BJ (cell line): ENCODE results near the gene RNF212. TPM values are rescaled to one million over a fixed set of nuclear protein-coding genes. Genes with fewer than 3 reads are reported as not detected.

Experiments used
- CTCF ChIA-PET: fragments of 350-600 bp; formaldehyde crosslinking; extraction: SDS; loops from one replicate; lab custom pipeline; 2021; ENCODE audit warnings: antibody characterized with exemption, inconsistent platforms; lab: Yijun Ruan, JAX
- POLR2A ChIA-PET: fragments of 300-600 bp; sonication (Branson Sonifier 250); formaldehyde crosslinking; extraction: SDS; loops from one replicate; lab custom pipeline; 2021; ENCODE audit warnings: antibody characterized with exemption; lab: Charles Lee
- DNase-seq: peaks from one replicate; pipeline ENCODE4 v3.0.0-alpha.2; 2011; ENCODE audit warnings: low read depth
- H3K27me3 ChIP-seq: 2 replicates; pipeline ENCODE4 v1.6.0; 2011; ENCODE audit warnings: low read length; ENCODE audit not compliant: control insufficient read depth, insufficient read depth
- H3K36me3 ChIP-seq: 2 replicates; pipeline ENCODE4 v1.5.1; 2011; ENCODE audit warnings: low read length; ENCODE audit not compliant: control insufficient read depth, insufficient read depth
- H3K4me3 ChIP-seq: 2 replicates; pipeline ENCODE4 v1.5.1; 2011; ENCODE audit warnings: low read depth, mild to moderate bottlenecking, control low read depth, low read length
- polyA plus RNA-seq: library from polyadenylated mRNA; depleted of rRNA; stranded (reverse); fragments of >200 nt; gene quantifications from 2 replicates; pipeline ENCODE4 v1.2.3, GENCODE V29; 2011
- TF ChIP-seq, protein P1 (sequence below): IDR thresholded peaks from 2 replicates; pipeline ENCODE4 v1.5.1; 2011; ENCODE audit warnings: low read depth, mild to moderate bottlenecking, control low read depth, inconsistent platforms, low read length, moderate library complexity; ENCODE audit not compliant: insufficient read depth

Gene RNF212
- polyA plus RNA-seq, 1 experiment, result 2.9 TPM

DNA sequence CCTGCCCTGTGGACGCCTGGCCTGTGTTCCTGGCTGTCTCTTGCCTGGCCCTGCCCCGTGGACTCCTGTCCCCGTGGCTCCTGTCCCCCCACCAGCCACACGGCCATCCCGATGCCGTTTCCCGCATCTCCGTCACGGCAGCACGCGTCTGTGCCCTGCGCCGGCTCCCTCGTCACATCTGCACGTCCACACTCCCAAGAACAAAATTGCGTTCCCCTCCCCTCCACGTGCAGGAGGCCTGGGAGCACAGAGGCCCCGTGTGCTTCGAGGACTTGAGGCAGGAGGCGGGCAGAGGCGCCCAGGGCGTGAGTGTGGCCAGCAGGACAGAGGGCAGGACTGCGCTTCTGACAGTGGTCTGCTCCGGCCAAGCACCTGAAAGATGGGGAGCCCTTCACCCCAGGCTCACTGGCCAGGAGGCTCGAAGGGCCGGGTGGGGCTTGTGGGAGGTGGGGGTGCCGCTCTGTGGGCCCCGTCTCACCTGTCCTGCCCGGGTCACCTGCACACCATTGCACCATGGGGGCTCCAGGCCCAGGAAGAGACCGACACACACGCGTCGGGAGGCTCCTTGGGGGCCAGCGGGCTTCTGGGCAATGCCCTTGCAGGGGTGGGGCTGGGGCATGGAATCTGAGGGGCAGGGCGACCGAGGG lies 84.7 kb downstream of the RNF212 start:
- ChIA-PET POLR2A (no interaction called here), CTCF (no interaction called here)
- Histone ChIP-seq H3K27me3 (no peaks in the 10 kb centered on the region), H3K4me3 (no peak overlapping the region), H3K36me3 (peaks cover 7% of the 10 kb centered on the region)
- TF ChIP-seq, protein P1, sequence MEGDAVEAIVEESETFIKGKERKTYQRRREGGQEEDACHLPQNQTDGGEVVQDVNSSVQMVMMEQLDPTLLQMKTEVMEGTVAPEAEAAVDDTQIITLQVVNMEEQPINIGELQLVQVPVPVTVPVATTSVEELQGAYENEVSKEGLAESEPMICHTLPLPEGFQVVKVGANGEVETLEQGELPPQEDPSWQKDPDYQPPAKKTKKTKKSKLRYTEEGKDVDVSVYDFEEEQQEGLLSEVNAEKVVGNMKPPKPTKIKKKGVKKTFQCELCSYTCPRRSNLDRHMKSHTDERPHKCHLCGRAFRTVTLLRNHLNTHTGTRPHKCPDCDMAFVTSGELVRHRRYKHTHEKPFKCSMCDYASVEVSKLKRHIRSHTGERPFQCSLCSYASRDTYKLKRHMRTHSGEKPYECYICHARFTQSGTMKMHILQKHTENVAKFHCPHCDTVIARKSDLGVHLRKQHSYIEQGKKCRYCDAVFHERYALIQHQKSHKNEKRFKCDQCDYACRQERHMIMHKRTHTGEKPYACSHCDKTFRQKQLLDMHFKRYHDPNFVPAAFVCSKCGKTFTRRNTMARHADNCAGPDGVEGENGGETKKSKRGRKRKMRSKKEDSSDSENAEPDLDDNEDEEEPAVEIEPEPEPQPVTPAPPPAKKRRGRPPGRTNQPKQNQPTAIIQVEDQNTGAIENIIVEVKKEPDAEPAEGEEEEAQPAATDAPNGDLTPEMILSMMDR, result no peak
- DNase-seq, result no peak

DNA sequence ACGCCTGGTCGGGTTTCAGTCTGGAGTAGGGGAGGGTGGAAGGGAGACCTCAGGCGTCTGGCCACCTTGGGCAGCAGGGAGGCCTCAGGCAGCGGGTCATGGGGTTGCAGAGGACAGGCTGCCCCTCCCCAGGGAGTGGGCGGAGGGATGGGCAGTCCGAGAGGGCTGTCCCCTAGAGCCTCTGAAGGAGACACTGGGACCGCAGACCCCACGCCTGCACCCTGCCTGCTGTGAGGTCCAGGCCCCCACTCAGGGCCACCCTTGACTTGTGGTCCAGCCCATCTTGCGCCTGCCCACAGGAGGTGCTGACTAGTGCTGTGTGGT lies 85.5 kb downstream of the RNF212 start:
- TF ChIP-seq, protein P1, result no peak
- H3K27me3 ChIP-seq, result no peaks in the 10 kb centered on the region
- peaks cover 7% of the 10 kb centered on the region for H3K36me3 ChIP-seq
- ChIA-PET CTCF (no interaction called here), POLR2A (no interaction called here)
- H3K4me3 ChIP-seq, result no peak overlapping the region
- DNase-seq, result no peak

DNA sequence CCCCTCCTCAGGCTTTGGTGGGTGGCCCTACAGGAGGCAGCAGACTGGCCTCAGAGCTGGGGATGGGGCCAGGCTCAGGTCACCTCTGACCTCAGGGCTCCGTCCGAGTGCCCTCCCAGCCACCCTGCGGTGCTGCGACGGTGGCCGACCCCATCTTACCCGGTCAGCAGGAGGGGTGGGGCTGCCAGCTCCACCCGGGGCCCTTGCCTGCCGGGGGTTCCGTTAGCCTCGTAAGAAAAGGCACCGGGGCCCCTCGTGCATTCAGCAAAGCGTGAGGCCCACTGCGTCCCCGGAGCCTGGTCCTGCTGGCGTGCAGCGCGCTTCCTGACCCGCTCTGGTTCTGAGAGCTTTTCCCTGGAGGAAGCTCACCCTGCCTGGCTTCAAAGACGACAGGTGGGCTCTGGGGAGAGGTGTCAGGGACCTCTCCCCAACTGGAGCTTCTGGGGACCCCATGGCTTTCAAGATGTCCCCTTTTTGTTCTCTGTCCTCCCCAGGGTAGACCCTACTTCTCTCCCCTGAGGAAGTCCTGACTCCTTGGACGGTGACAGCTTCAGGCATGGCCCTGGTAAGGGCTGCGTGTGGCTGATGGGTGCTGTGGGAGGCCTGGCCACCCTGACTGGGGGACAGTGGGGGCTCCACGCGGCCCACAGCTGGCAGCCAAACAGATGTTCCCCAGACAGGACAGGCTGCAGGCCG lies 86.0 kb downstream of the RNF212 start:
- CTCF ChIA-PET, result no interaction called here
- DNase-seq, result no peak
- Histone ChIP-seq H3K4me3 (no peak overlapping the region), H3K27me3 (no peaks in the 10 kb centered on the region), H3K36me3 (peaks cover 7% of the 10 kb centered on the region)
- TF ChIP-seq, protein P1, result no peak
- POLR2A ChIA-PET, result interaction anchor here (0.6 kb wide), 1 partner anchor 165 kb away, joined by 3 read pairs; no protein-coding TSS in a partner anchor

DNA sequence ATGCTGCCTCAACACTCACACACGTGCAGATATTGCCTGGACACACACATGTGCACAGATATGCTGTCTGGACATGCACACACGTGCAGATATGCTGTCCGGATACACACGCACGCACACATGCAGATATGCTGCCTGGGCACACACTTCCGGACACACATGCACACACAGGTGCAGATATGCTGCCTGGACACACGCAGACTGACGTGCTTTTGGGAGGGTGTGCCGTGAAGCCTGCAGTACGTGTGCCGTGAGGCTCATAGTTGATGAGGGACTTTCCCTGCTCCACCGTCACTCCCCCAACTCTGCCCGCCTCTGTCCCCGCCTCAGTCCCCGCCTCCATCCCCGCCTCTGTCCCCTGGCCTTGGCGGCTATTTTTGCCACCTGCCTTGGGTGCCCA lies 87.2 kb downstream of the RNF212 start:
- H3K27me3 ChIP-seq, result no peaks in the 10 kb centered on the region
- peaks cover 7% of the 10 kb centered on the region for H3K36me3 ChIP-seq
- TF ChIP-seq, protein P1, result no peak
- ChIA-PET CTCF (no interaction called here), POLR2A (no interaction called here)
- DNase-seq, result no peak
- no peak overlapping the region for H3K4me3 ChIP-seq

DNA sequence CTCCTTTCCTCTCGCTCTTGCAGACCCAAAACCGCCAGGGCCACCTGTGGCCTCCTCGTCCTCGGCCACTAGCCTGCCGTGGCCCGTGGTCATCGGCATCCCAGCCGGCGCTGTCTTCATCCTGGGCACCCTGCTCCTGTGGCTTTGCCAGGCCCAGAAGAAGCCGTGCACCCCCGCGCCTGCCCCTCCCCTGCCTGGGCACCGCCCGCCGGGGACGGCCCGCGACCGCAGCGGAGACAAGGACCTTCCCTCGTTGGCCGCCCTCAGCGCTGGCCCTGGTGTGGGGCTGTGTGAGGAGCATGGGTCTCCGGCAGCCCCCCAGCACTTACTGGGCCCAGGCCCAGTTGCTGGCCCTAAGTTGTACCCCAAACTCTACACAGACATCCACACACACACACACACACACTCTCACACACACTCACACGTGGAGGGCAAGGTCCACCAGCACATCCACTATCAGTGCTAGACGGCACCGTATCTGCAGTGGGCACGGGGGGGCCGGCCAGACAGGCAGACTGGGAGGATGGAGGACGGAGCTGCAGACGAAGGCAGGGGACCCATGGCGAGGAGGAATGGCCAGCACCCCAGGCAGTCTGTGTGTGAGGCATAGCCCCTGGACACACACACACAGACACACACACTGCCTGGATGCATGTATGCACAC lies 88.3 kb downstream of the RNF212 start:
- ChIA-PET CTCF (no interaction called here), POLR2A (no interaction called here)
- Histone ChIP-seq H3K36me3 (peaks cover 7% of the 10 kb centered on the region), H3K4me3 (no peak overlapping the region), H3K27me3 (no peaks in the 10 kb centered on the region)
- TF ChIP-seq, protein P1, result no peak
- no peak for DNase-seq
